ENCODE measurements around the gene KRTAP10-4. TPM values are rescaled to one million over a fixed set of nuclear protein-coding genes. Genes with fewer than 3 reads are reported as not detected.

The KRTAP10-4 gene
- total RNA-seq, 1 experiment from 2014 or later = not detected

DNA sequence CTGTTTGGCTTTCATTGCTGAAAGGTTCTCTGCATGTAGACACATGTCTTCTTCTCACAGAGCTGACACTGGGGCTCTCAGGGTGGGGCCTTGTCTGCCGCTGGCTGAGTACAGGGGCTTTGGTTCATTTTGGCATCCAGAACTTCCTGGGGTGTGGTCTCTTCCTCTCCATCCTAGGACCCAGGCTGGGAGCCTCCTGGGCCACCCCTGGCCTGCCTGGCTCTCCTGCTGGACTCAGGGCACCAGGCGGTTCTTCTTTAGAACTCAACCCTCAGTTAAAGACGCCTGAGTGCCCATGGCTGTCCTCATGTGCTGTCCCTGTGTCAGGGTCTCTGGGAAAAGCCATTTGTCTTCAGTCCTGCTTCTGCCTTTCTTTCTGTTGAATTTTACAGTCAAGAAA is 12.4 kb downstream of the KRTAP10-4 start:
- Histone ChIP-seq H3K27ac (ENCODE audit: low read depth, low read length) (no peak overlapping the region), H3K4me2 (ENCODE audit: low read length) (no peak overlapping the region), H3K4me1 (ENCODE audit: control insufficient read depth in 1 of 2, insufficient read depth in 2 of 2, low read length in 2 of 2) (no peaks in the 10 kb centered on the region), H3K9me2 (ENCODE audit: insufficient read depth) (no peaks in the 10 kb centered on the region), H3K36me3 (ENCODE audit: control insufficient read depth in 1 of 2, insufficient read depth in 2 of 2, low read length in 2 of 2) (no peaks in the 10 kb centered on the region), H3K9ac (ENCODE audit: low read length) (no peak overlapping the region), H2AFZ (ENCODE audit: low read depth, low read length, poor library complexity, severe bottlenecking) (no peak overlapping the region), H3K79me2 (ENCODE audit: insufficient read depth, low read length) (no peaks in the 10 kb centered on the region), H3K27me3 (ENCODE audit: insufficient read depth, low read length) (peaks cover 25% of the 10 kb centered on the region), H4K20me1 (ENCODE audit: insufficient read depth) (no peaks in the 10 kb centered on the region), H3K9me3 (ENCODE audit: control insufficient read depth in 1 of 2, insufficient read depth in 1 of 2, low read depth in 1 of 2, low read length in 2 of 2) (no peaks in the 10 kb centered on the region), H3K4me3 (replicated peaks in 1 of 2; ENCODE audit: low read depth in 1 of 2, low read length in 2 of 2) (no peak overlapping the region)
- intact Hi-C loops (cut with micrococcal nuclease) = no loop called here
- TF ChIP-seq CEBPB (IDR thresholded peaks at IDR 0.05; ENCODE audit: low read depth) (no peak), SP1 (IDR thresholded peaks at IDR 0.05; ENCODE audit: low read depth) (no peak), TCF7L2 (IDR thresholded peaks at IDR 0.05; ENCODE audit: borderline replicate concordance, extremely low read depth, insufficient read depth, insufficient read length) (no peak), POLR2AphosphoS5 (IDR thresholded peaks at IDR 0.05; ENCODE audit: low read depth, low read length) (no peak), ELF1 (IDR thresholded peaks at IDR 0.05; ENCODE audit: borderline replicate concordance, low read depth) (no peak)
- TF ChIP-seq, protein P1, sequence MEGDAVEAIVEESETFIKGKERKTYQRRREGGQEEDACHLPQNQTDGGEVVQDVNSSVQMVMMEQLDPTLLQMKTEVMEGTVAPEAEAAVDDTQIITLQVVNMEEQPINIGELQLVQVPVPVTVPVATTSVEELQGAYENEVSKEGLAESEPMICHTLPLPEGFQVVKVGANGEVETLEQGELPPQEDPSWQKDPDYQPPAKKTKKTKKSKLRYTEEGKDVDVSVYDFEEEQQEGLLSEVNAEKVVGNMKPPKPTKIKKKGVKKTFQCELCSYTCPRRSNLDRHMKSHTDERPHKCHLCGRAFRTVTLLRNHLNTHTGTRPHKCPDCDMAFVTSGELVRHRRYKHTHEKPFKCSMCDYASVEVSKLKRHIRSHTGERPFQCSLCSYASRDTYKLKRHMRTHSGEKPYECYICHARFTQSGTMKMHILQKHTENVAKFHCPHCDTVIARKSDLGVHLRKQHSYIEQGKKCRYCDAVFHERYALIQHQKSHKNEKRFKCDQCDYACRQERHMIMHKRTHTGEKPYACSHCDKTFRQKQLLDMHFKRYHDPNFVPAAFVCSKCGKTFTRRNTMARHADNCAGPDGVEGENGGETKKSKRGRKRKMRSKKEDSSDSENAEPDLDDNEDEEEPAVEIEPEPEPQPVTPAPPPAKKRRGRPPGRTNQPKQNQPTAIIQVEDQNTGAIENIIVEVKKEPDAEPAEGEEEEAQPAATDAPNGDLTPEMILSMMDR (IDR thresholded peaks at IDR 0.05 in 2 of 3, conservative IDR thresholded peaks at IDR 0.05 in 1 of 3; ENCODE audit: borderline replicate concordance in 1 of 3, insufficient read depth in 1 of 3, low read depth in 2 of 3, low read length in 2 of 3) = no peak
- no peak for DNase-seq (ENCODE audit: low read depth, low spot score)
- POLR2A ChIA-PET = no interaction called here
- RAD21 ChIA-PET (ENCODE audit: low non-redundant PET in 1 of 2, low total read pairs in 2 of 2, uncharacterized antibody in 2 of 2, unreplicated experiment in 2 of 2) = no interaction called here
- ATAC-seq = no peak
- no TSS peak for BruUV-seq (replicated peaks)
- CTCF ChIA-PET = no interaction called here

DNA sequence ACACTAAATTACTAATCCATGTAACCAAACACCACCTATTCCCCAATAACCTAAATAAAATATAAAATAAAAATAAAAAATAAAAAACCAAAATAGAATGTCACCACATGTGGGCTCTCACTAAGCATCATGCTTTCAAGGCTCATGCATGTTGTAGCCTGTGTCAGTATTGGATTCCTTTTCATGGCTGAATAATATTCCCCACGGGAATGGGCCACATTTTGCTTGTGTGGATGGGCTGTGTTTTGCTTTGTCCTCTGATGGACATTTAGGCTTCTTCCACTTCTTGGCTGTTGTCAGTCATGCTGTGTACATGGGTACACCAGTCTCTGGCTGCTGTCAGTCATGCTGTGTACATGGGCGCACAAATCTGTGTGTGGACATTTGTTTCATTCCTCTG is 15.6 kb downstream of the KRTAP10-4 start:
- no peaks in the 10 kb centered on the region for H4K20me1 ChIP-seq (ENCODE audit: insufficient read depth)
- ATAC-seq = no peak
- ChIA-PET POLR2A (no interaction called here), CTCF (no interaction called here), RAD21 (ENCODE audit: low non-redundant PET in 1 of 2, low total read pairs in 2 of 2, uncharacterized antibody in 2 of 2, unreplicated experiment in 2 of 2) (no interaction called here)
- H3K9me2 ChIP-seq (ENCODE audit: insufficient read depth) = no peaks in the 10 kb centered on the region
- H3K9me3 ChIP-seq (ENCODE audit: control insufficient read depth in 1 of 2, insufficient read depth in 1 of 2, low read depth in 1 of 2, low read length in 2 of 2) = no peaks in the 10 kb centered on the region
- no peak overlapping the region for H3K4me3 ChIP-seq (replicated peaks in 1 of 2; ENCODE audit: low read depth in 1 of 2, low read length in 2 of 2)
- H3K9ac ChIP-seq (ENCODE audit: low read length) = no peak overlapping the region
- H3K79me2 ChIP-seq (ENCODE audit: insufficient read depth, low read length) = no peaks in the 10 kb centered on the region
- H3K4me1 ChIP-seq (ENCODE audit: control insufficient read depth in 1 of 2, insufficient read depth in 2 of 2, low read length in 2 of 2) = no peaks in the 10 kb centered on the region
- no peak overlapping the region for H3K4me2 ChIP-seq (ENCODE audit: low read length)
- no TSS peak for BruUV-seq (replicated peaks)
- no peak overlapping the region for H2AFZ ChIP-seq (ENCODE audit: low read depth, low read length, poor library complexity, severe bottlenecking)
- intact Hi-C loops (cut with micrococcal nuclease) = no loop called here
- H3K27me3 ChIP-seq (ENCODE audit: insufficient read depth, low read length) = peaks cover 23% of the 10 kb centered on the region
- DNase-seq (ENCODE audit: low read depth, low spot score) = no peak
- H3K27ac ChIP-seq (ENCODE audit: low read depth, low read length) = no peak overlapping the region
- no peak for TF ChIP-seq ZFX (IDR thresholded peaks at IDR 0.05)
- TF ChIP-seq, protein P2, sequence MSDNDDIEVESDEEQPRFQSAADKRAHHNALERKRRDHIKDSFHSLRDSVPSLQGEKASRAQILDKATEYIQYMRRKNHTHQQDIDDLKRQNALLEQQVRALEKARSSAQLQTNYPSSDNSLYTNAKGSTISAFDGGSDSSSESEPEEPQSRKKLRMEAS (IDR thresholded peaks at IDR 0.05) = no peak
- TF ChIP-seq SIN3A (IDR thresholded peaks at IDR 0.05; ENCODE audit: low read depth) = no peak
- no peak for TF ChIP-seq CBX3 (IDR thresholded peaks at IDR 0.05; ENCODE audit: low read depth)
- no peak for TF ChIP-seq CEBPB (IDR thresholded peaks at IDR 0.05; ENCODE audit: low read depth)
- no peak for TF ChIP-seq SP1 (IDR thresholded peaks at IDR 0.05; ENCODE audit: low read depth)
- no peak for TF ChIP-seq EZH2 (IDR thresholded peaks at IDR 0.05)
- no peaks in the 10 kb centered on the region for H3K36me3 ChIP-seq (ENCODE audit: control insufficient read depth in 1 of 2, insufficient read depth in 2 of 2, low read length in 2 of 2)
